GM20000 (cell line): Measurements from ENCODE around the gene NGFR.

Experiments used
- DNase-seq: peaks from one replicate; pipeline ENCODE4 v3.0.0; 2012; ENCODE audit warnings: low spot score
- CTCF ChIP-seq: IDR thresholded peaks from 2 replicates; pipeline ENCODE4 v1.5.1; 2012; ENCODE audit warnings: mild to moderate bottlenecking, control low read depth; ENCODE audit errors: extremely low read depth, missing control alignments

Gene NGFR

GRCh38 chr17:49482144-49482817, 12.8 kb upstream of the NGFR start:
- no peak for TF ChIP-seq CTCF
- DNase-seq, result no peak

GRCh38 chr17:49483599-49484509, 11.2 kb upstream of the NGFR start:
- no peak for TF ChIP-seq CTCF

GRCh38 chr17:49484588-49484987, 10.5 kb upstream of the NGFR start:
- TF ChIP-seq CTCF, result no peak
- no peak for DNase-seq

More at GRCh38 chr17:49483599-49484509, 11.2 kb upstream of the NGFR start:
- DNase-seq, result no peak

- no peak for TF ChIP-seq CTCF
- no peak for DNase-seq
Observed at GRCh38 chr17:49486012-49486641, 9.0 kb upstream of the NGFR start.

GRCh38 chr17:49487183-49487582, 7.9 kb upstream of the NGFR start:
- TF ChIP-seq CTCF, result no peak
- no peak for DNase-seq

GRCh38 chr17:49488612-49489011, 6.5 kb upstream of the NGFR start:
- no peak for TF ChIP-seq CTCF
- no peak for DNase-seq

GRCh38 chr17:49489348-49489747, 5.7 kb upstream of the NGFR start:
- TF ChIP-seq CTCF, result no peak
- no peak for DNase-seq
